GM18520 (cell line): Measurements from ENCODE around the gene RAPGEF2.

ENCODE experiments used
- ATAC-seq: cut with Tn5 transposase; IDR thresholded peaks from one replicate; pipeline ENCODE4 v1.9.1; 2021; ENCODE audit not compliant: unreplicated experiment

RAPGEF2 gene

DNA sequence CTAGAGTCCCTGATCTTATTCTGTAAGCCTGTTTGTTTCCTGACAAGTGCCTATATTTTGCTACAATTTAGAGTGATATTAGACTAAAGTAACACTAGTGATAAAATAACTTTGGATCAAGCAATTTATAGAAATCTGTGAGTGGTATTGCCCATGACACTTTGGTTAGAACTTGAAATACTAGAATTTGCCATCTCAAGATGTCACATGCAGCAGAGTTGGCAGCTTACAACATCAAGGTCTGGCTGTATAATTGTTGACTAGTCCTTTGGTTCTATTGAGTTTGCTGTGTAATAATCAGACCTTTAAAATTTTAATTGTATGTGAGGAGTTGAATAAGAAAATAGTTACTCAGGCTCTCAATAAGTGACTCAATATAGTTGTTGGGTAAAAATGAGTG, 167.1 kb downstream of the RAPGEF2 start:
- no peak for ATAC-seq

DNA sequence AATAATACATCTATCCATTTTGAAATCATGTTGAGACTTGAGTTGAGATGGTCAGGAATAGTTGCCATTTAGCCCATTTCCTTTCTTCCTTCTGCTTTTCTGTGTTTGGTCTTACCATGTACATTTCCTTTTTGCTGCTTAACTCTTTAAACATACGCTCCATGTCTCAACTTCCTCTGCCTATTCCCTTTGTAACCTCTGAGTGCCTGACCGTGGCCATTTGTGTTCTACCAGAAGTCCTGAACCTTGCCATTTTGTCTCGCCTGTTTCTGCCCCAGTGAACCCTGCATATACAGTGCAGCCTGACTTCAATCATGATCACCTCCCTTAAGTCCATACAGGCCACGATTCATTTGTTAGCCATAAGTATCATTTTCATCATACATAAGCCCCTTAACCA, 169.0 kb downstream of the RAPGEF2 start:
- no peak for ATAC-seq

- no peak for ATAC-seq
Observed at GRCh38 chr4:159272273-159273140, 169.6 kb downstream of the RAPGEF2 start.

DNA sequence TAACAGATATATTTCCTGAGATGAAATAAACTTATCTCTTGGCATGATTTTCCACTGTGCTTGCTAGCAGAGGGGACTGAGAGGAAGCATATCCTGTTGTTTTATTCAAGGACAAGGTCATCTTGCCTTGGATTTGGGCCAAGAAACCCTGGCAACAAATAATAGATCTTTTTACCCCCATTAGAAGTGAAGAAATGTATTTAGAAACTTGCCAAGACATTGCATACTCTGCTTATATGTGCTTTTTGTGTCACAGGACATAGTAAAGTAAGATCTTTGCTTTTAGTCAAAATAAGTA, 170.2 kb downstream of the RAPGEF2 start:
- no peak for ATAC-seq

- ATAC-seq: no peak
Observed at GRCh38 chr4:159273841-159274240, 171.0 kb downstream of the RAPGEF2 start.

GRCh38 chr4:159278399-159278798, 175.5 kb downstream of the RAPGEF2 start:
- ATAC-seq: no peak

GRCh38 chr4:159279084-159279483, 176.2 kb downstream of the RAPGEF2 start:
- ATAC-seq: no peak

GRCh38 chr4:159280442-159281172, 177.7 kb downstream of the RAPGEF2 start:
- ATAC-seq: no peak

DNA sequence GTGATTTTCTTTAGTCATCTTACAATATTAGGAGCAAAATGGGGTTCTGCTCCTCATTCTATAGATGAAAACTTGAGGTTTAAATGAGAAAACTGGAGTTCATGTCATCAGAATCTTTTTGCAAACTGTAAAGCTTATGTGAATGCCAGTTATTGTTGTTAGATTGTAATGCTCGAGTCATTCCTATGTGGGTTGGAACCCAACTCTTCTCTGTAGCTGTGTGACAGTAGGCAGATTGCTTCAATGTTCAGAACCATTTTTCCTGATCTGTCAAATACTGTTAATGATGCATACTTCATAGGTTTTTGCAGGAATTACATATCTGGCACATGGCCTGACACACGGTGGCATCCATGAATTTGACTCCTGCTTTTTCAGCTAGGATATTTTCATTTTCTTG, 178.9 kb downstream of the RAPGEF2 start:
- no peak for ATAC-seq

DNA sequence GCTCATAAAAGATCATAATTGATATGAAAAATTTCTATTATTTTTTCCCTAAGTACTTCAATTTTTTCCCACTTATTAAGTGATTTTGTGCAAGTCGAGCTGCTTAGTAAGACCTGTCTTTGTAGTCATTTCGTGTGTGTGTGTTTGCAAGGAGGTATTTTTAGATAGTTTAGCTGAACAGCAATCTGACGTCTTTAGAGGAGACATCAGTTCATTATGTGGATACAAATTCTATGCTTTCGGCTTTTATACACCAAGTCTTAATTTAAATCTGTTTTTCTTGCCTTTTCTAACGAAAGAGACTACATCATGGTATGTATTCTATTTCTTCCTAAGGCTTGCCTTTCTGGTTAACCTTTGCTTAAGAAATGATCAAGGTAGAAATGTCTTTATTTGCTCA, 179.4 kb downstream of the RAPGEF2 start:
- ATAC-seq: no peak

GRCh38 chr4:159282944-159283343, 180.1 kb downstream of the RAPGEF2 start:
- no peak for ATAC-seq

- no peak for ATAC-seq
Observed at GRCh38 chr4:159283696-159284095, 180.8 kb downstream of the RAPGEF2 start.

GRCh38 chr4:159284113-159284512, 181.2 kb downstream of the RAPGEF2 start:
- ATAC-seq: no peak

GRCh38 chr4:159284733-159285132, 181.9 kb downstream of the RAPGEF2 start:
- no peak for ATAC-seq

- ATAC-seq: no peak
Observed at GRCh38 chr4:159287767-159288166, 184.9 kb downstream of the RAPGEF2 start.

DNA sequence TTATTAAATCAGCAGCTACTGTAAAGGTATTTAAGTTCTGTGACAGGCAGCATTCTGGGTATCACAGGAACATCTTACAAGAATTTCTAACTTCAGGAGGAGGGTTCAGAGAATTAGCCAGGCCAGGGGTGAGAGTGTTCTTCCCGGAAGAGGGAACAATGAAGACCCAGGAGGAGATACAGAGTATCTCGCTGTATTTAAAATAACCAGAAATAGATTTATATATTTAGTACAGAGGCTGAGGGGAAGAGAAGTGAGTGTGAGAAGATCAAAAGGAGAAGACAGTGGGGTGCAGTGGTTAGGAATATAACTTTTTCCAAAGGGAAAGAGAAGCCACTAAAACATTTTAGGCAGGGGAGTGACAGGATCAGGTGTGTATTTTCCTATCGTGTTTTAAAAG, 186.8 kb downstream of the RAPGEF2 start:
- no peak for ATAC-seq

DNA sequence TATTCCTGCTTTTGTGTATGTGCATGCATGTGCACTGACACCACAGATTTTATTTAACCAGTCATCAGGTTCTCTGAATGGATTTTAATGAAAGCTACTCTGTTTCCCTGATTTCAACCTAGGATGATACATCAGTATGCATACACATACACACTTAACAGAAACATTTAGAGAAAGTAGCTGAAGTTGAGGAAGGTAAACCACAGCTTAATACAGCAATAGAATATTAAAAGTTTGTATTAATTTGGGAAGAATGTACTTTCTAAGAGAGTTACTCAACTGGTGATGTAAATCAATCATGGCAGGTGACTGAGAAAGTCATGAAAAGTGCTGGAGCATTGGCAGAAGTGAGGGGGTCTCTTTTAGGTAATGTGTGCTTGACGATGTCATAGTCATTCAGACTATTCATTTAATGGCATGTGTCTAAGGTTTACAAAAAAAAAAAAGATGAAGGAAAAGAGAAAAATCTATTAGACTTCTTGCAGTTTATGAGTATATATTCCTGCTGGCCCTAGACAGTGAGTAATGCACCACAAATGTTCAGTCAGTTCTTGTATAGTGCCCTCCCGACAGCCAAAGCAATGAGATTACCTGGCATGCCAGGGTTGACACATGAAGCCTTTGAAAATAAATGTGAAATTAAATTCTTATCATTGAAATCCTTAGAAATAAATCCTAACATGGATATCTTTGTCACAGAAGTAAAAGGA, 187.6 kb downstream of the RAPGEF2 start:
- ATAC-seq: no peak

- no peak for ATAC-seq
Observed at GRCh38 chr4:159291176-159291575, 188.3 kb downstream of the RAPGEF2 start.

- ATAC-seq: no peak
Observed at GRCh38 chr4:159292137-159292896, 189.4 kb downstream of the RAPGEF2 start.

GRCh38 chr4:159293811-159294515, 191.1 kb downstream of the RAPGEF2 start:
- ATAC-seq: no peak

DNA sequence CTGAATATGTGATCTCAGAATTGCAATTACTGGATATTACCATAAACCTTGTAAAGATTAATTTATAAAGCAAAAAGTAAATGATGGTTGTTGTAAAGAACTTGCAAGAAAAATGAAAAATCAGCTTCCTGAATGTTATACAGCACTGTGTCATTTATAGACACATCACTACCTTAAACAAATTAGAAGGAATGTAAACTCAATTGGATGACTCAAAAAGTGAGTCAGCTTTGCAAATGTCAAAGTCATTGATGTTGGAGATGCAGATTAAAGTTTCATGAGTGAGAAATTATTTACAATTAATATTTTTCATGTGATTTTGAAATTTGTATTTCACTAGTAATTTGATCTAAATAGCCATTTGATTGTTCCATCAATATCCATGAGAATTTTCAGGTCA, 193.2 kb downstream of the RAPGEF2 start:
- no peak for ATAC-seq
